Germinal center (tissue), 1 donor: ENCODE measurements around the gene NFIB.

ENCODE experiments used
- DNase-seq: peaks from one replicate; pipeline ENCODE4 v3.0.0; 2012; ENCODE audit warnings: mixed read lengths, low spot score

Gene NFIB

DNA sequence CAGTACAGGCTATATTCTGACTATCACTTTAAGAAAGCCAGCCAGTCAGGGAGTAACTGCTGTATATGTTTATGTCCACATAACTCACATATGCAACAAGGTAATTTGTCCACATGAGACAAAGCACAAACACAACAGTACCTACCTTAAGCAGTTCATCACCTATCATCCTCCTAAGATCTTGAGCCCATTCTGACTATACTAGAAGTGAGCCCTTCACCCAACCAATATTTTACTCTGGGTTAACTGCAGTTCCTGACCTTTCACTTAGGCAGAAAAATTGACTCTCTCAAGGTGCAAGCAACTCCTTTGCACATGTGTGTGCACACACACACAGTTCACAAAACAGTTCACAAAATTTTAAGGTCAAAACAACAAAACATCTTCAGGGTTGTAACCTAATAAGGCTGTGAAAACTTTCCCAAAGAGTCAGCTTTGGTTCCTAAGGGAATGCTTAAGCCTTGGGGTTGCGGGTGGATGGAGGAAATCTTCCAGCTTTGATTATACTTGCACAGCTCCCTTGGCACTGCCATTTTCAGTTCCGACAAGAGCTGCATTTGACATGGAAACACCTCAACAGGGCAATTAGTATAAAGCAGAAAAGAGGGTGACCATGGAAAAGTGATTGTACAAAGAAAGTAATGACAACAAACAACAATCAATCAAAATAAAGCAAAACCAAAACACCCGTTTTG is 215.3 kb downstream of the NFIB start:
- no peak for DNase-seq

DNA sequence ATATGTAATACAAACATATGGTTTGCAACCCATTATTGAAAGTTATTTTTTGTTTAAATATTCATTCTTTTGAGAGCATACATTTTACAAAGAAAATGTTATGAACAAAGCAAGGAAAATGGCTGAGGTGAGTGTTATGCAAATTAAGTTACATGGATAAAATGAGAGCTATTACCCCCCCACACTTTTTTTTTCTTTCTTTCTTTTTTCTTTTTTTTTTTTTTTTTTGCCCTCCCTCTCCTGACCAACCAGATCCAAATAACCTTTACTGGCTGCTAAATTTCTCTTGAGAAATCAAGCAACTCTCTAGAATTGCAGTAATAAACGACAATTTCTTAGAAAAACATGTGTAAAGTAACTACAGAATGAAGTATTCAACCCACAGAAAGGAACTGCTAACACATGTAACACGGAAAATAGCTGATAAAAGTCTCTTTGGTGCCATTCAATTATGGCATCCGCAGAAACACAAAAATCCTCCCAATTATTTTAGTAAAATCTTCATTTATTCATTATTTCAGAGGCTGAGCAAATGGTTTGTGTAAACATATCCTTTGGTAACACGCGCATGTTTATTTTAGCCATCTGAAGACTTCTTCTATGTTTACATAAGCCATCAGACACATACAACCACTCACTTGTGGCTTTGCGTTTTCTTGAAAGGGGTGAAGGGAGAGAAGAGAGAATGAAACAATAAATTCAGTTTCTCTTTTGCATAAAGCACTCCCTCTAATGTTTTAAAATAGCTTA is 216.1 kb downstream of the NFIB start:
- DNase-seq, result no peak

GRCh38 chr9:14097215-14097614 is 216.7 kb downstream of the NFIB start:
- no peak for DNase-seq

GRCh38 chr9:14096258-14096922 is 217.6 kb downstream of the NFIB start:
- no peak for DNase-seq

DNA sequence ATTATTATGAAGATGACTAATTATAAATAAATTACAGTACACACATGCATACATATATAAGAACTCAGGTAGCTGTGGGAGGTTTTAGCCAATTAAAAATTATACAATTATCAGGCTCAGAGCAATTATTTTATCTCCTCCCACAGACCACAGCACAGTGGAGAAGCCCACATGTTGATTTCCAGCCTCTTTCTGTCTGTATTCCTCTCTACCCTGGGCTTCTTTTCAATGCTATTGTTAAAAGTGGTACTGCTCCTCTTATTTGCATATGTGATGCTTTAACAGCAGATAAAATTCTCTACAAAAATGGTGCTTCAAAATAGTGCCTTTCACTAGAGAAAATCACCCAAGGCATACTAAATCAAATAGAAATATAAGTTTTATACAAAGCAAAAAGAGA is 218.7 kb downstream of the NFIB start:
- no peak for DNase-seq

GRCh38 chr9:14094491-14094890 is 219.4 kb downstream of the NFIB start:
- DNase-seq, result no peak

- no peak for DNase-seq
These were observed 221.6 kb downstream of the NFIB start for GRCh38 chr9:14092344-14092743.

GRCh38 chr9:14089051-14089803 is 224.7 kb downstream of the NFIB start:
- no peak for DNase-seq

GRCh38 chr9:14087576-14087975 is 226.4 kb downstream of the NFIB start:
- DNase-seq, result no peak

- no peak for DNase-seq
These were observed 227.4 kb downstream of the NFIB start for GRCh38 chr9:14086495-14086894.

DNA sequence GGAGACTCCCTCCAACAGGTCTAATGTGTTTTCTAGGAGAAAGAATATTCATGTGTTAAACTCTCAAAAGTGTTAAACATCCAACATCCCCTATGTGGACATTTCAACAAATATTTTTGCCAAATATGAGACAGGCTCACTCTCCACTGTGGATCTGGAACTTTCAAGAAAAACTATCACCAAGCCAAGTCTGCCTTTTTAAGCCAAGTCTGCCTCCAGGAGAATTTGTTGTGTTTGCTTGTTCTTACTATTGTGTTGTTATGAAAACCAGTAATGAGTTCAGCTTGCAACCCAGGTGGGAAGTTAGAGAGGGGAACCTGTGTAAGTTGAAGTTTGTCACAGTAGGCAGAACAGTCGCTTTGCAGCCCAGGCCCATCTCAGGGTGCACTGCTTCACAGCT is 228.1 kb downstream of the NFIB start:
- DNase-seq, result no peak

DNA sequence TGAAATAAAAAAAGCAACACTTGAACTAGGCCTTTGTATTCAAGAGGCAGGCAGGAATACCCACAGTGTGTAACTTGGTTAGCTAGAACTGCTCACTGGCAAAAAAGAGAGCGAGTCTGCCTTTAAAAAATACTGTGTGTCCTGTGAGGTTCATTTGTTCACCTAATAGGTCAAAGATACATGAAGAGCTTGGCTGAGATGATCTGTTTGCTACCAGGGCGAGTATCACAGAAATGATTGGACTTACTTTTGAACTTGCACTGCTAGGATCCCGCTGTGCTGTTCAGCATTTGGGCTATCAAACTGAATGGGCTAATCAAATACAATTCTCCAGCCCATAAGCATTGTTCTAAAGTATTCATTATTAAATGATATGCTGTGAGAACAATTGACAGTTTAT is 229.1 kb downstream of the NFIB start:
- DNase-seq, result no peak

- no peak for DNase-seq
These were observed 230.6 kb downstream of the NFIB start for GRCh38 chr9:14083366-14083765.

GRCh38 chr9:14082732-14083131 is 231.2 kb downstream of the NFIB start:
- no peak for DNase-seq

DNA sequence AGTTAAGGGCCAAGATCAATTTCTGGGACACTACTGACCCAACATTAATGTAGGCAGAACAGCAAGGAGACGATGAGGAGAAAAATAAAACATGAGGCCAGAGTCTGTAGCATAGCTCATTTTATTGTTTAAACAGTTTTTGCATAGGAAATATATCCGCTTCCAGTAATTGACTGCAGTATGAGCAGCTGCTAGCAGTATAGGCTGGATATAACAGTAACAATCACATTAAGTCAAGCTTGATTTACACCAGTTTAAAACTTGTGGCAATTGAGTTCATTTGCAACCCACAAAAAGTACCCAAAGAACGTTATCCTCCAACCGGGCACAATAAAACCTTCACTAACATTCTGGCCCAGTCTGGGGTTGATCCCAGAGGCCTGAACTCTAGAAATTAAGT is 232.2 kb downstream of the NFIB start:
- no peak for DNase-seq

GRCh38 chr9:14080959-14081542 is 232.9 kb downstream of the NFIB start:
- no peak for DNase-seq

- DNase-seq, result no peak
These were observed 234.5 kb downstream of the NFIB start for GRCh38 chr9:14079440-14079839.

DNA sequence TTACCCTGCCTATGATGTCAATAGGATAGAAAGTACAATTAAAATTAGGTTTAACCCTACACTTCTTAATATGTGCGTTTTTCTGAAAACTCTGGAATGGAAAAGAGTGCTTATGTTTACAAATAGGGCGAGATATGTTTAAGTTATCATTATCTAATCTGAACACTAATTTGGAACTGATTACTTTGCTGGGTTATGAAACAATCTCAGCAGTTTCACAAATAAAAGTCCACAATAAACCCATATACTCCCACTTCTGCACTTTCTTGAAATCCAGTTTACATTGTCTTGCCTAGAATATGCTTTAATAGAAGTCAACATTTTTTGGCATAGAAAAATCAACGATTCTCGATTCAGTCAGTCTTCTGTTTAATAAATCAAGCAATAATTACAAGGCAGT is 236.3 kb downstream of the NFIB start:
- DNase-seq, result no peak

DNA sequence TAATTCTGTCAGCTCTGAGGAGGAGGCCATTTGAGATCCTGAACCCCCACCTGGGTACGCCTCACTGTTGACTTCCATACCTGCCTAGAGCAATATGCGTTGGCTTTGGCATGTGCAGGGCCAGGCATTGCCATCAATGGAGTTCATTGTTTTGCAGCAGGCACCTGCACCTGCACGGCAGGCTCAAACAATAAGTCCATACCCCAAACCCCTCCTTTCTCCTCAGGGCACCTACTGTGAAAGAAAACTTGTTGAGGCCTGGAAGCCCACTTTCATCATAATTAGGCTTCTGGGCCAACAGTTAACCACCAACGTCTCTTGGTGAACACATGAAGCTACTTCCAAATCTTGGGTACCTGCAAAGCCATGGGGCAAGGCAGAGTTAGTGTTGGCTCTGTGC is 238.7 kb downstream of the NFIB start:
- no peak for DNase-seq

DNA sequence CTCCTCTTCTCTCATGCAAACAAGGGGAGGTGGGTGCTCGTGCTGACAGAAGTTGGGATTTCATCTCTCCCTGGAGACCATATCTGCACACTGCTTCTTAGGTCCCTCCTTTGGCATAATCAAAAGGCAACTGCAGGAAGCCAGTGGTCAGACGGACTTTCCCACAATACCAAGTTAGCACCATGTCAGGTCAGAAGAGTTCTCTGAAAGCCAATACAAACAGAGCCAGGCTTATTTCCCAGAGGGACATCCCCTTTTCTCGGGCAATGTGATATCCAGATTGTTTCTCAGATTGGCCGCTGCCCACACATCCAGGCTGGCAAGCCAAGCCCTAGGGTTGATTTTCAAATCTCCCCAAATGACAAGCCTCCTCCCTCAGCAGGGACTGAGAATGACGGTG is 241.1 kb downstream of the NFIB start:
- no peak for DNase-seq

DNA sequence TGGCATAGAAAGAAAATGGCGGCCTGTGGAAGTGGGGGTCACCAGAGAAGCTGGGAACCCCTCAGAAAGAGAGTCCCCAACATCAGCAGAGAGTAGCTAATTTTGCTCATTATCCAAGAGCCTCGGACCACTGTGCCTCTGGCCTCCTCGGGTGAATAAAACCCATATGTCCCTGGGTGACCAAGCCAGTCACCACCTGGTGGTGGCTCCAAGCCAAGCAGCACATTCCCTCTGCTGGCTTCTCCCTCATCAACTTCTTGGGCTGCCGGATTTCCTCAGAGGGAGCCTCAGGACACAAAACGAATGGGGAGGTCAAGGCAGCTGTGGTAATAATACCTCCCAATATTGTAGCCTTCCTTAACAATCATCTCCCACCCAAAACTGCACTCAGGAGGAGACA is 242.5 kb downstream of the NFIB start:
- DNase-seq, result no peak

DNA sequence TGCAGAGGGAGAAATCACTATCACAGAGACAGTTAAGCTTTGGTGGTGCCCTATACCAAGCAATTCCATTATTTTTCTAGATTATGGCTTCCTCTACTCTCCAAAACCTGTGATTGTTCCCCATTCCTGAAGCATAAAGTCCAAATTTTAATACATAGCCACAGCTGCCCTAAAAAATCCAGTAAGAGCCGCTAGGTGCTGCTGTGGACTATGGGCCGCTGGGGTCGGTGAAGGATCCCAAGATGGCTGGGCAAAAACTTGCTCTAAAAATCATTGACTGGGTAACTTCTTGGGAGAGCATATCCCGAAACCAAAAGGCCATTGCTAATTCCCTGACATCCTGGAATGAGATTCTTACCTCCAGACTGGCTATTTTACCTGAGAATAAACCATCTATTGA is 245.3 kb downstream of the NFIB start:
- no peak for DNase-seq
